HL-60 (cell line): ENCODE results near the gene DKK3.

ENCODE experiments used
- DNase-seq, 2 experiments: peaks; one replicate each; pipeline ENCODE4 v3.0.0-alpha.2; 2010 to 2020; ENCODE audit warnings: low read depth in 1 of 2, low spot score in 1 of 2
- H3K27ac ChIP-seq: fragments of 250-450 bp; sonication (Bioruptor Pico); replicated peaks from 2 replicates; pipeline ENCODE4 v1.5.1; 2020; ENCODE audit warnings: mild to moderate bottlenecking, moderate library complexity
- H3K27me3 ChIP-seq: fragments of 250-450 bp; sonication (Bioruptor Pico); 2 replicates; pipeline ENCODE4 v1.5.1; 2021; ENCODE audit warnings: mild to moderate bottlenecking, moderate library complexity; ENCODE audit not compliant: insufficient read depth, poor library complexity, severe bottlenecking
- H3K4me3 ChIP-seq: replicated peaks from 2 replicates; pipeline ENCODE4 v1.5.1; 2011; ENCODE audit warnings: mild to moderate bottlenecking, control low read depth, low read length; ENCODE audit not compliant: insufficient read depth
- GABPA ChIP-seq: IDR thresholded peaks from 2 replicates; pipeline ENCODE4 v1.6.1; 2012; ENCODE audit warnings: low read depth
- POLR2AphosphoS5 ChIP-seq: IDR thresholded peaks from 2 replicates; pipeline ENCODE4 v1.6.1; 2012; ENCODE audit warnings: low read depth
- SPI1 ChIP-seq: IDR thresholded peaks from 2 replicates; pipeline ENCODE4 v1.6.1; 2012; ENCODE audit warnings: low read depth, mild to moderate bottlenecking, borderline replicate concordance
- TF ChIP-seq, protein P1 (sequence below): IDR thresholded peaks from one replicate; pipeline ENCODE4 v1.5.1; 2011; ENCODE audit warnings: low read length, control low read depth, inconsistent platforms; ENCODE audit not compliant: insufficient read depth
- TF ChIP-seq, protein P2 (sequence below): IDR thresholded peaks from 2 replicates; pipeline ENCODE4 v1.6.1; 2012; ENCODE audit warnings: low read depth; ENCODE audit not compliant: insufficient replicate concordance

DKK3 gene

DNA sequence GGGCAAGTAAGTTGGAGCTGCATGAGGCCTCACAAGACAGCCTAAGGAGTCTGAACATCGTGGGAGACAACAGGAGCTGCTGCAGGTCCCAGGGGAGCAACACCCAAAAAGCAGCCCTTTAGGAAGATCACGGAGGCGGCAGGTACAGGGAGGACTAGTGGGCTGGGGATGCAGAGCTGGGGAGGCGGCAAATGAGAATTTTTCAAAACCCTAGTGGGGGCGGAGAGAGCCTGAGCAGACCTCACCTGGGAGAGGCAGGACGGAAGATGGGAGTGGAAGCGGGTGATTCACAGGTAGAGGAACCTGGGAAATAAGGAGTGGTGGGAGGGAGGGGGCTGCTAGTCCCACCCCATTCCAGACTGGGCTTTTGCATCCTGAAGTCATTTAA lies 42.1 kb downstream of the DKK3 start:
- DNase-seq = no peak
- Histone ChIP-seq H3K27ac (no peak overlapping the region), H3K27me3 (no peaks in the 10 kb centered on the region), H3K4me3 (no peak overlapping the region)
- TF ChIP-seq GABPA (no peak), POLR2AphosphoS5 (no peak), SPI1 (no peak)
- TF ChIP-seq, protein P1, sequence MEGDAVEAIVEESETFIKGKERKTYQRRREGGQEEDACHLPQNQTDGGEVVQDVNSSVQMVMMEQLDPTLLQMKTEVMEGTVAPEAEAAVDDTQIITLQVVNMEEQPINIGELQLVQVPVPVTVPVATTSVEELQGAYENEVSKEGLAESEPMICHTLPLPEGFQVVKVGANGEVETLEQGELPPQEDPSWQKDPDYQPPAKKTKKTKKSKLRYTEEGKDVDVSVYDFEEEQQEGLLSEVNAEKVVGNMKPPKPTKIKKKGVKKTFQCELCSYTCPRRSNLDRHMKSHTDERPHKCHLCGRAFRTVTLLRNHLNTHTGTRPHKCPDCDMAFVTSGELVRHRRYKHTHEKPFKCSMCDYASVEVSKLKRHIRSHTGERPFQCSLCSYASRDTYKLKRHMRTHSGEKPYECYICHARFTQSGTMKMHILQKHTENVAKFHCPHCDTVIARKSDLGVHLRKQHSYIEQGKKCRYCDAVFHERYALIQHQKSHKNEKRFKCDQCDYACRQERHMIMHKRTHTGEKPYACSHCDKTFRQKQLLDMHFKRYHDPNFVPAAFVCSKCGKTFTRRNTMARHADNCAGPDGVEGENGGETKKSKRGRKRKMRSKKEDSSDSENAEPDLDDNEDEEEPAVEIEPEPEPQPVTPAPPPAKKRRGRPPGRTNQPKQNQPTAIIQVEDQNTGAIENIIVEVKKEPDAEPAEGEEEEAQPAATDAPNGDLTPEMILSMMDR = no peak
- TF ChIP-seq, protein P2, sequence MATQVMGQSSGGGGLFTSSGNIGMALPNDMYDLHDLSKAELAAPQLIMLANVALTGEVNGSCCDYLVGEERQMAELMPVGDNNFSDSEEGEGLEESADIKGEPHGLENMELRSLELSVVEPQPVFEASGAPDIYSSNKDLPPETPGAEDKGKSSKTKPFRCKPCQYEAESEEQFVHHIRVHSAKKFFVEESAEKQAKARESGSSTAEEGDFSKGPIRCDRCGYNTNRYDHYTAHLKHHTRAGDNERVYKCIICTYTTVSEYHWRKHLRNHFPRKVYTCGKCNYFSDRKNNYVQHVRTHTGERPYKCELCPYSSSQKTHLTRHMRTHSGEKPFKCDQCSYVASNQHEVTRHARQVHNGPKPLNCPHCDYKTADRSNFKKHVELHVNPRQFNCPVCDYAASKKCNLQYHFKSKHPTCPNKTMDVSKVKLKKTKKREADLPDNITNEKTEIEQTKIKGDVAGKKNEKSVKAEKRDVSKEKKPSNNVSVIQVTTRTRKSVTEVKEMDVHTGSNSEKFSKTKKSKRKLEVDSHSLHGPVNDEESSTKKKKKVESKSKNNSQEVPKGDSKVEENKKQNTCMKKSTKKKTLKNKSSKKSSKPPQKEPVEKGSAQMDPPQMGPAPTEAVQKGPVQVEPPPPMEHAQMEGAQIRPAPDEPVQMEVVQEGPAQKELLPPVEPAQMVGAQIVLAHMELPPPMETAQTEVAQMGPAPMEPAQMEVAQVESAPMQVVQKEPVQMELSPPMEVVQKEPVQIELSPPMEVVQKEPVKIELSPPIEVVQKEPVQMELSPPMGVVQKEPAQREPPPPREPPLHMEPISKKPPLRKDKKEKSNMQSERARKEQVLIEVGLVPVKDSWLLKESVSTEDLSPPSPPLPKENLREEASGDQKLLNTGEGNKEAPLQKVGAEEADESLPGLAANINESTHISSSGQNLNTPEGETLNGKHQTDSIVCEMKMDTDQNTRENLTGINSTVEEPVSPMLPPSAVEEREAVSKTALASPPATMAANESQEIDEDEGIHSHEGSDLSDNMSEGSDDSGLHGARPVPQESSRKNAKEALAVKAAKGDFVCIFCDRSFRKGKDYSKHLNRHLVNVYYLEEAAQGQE = no peak

DNA sequence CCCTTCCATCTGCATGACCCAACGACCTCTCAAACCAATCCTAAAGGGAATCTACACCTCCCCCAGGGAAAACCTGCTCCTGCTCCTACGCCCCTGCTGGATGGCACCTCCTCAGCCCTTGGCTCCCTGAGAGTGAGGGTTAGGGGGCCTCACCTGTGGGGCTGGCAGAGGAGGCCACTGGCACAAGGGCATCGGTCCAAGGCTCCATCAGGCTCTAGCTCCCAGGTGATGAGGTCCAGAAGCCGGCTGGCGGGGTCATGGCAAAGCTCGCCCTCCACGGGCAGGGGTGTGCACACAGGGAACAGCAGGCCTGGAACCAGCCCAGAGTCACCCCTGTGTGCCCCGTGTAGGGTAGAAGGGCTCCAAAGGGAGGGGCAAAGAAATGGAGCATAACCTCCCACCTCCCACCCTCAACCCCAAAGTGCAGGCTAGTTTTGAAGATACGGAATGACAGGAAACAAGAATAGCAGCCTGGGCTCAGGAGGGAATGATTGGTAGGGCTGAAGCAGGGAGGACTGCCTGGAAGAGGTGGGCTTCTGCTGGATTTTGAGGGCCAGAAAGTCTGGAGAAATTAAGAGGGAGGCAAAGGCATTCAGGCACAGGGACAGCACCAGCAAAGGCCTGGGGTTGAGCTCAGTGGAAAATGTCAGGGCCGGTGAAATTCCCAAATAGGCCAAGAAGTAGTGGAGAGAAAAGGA lies 42.6 kb downstream of the DKK3 start:
- no peaks in the 10 kb centered on the region for H3K27me3 ChIP-seq
- TF ChIP-seq GABPA (no peak), POLR2AphosphoS5 (no peak), SPI1 (no peak)
- TF ChIP-seq, protein P2 = no peak
- TF ChIP-seq, protein P1 = no peak
- H3K4me3 ChIP-seq = no peak overlapping the region
- no peak overlapping the region for H3K27ac ChIP-seq
- no peak for DNase-seq

DNA sequence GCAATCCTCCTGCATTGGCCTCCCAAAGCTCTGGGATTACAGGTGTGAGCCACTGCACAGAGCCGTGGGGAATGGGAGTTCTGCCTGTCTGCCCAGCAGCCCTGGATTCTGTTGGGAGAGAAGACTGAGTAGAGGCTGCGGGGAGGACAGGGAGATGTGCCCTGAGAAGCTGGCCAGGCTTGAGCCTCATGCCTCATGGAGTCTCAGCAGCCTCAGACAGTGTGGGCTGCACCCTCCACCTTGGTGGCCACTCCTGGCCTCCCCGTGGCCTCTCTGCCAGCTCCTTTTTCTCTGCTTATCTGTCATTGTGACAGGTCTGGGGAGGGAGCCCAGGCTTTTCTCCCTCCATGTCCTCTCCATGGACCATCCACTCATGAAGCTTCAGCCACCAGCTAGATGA lies 43.2 kb downstream of the DKK3 start:
- no peaks in the 10 kb centered on the region for H3K27me3 ChIP-seq
- H3K27ac ChIP-seq = no peak overlapping the region
- H3K4me3 ChIP-seq = no peak overlapping the region
- no peak for DNase-seq
- no peak for TF ChIP-seq GABPA
- TF ChIP-seq, protein P1 = no peak

DNA sequence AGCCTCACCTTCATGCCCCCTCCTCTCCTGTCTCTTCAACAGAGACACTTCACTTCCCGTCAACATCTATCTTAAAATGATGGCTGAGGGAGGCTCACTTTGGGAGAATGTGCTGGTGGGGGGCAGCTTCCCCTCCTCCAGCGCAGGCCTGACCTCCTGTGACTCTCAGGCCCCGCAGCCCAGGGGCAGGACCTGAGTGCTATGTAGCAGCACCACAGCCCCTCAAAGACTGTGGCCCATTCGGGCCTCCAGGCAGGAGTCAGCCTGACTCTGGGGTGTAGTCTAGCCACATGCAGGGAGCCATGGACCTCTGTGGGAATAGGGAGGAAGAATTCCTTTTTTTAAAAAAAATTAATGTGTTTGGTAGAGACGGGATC lies 43.7 kb downstream of the DKK3 start:
- no peaks in the 10 kb centered on the region for H3K27me3 ChIP-seq
- TF ChIP-seq SPI1 = no peak
- TF ChIP-seq, protein P1 = no peak
- TF ChIP-seq, protein P2 = no peak
- TF ChIP-seq POLR2AphosphoS5 = no peak
- no peak for TF ChIP-seq GABPA
- no peak for DNase-seq

More for the DNA sequence above, 43.7 kb downstream of the DKK3 start:
- no peak overlapping the region for H3K27ac ChIP-seq
- H3K4me3 ChIP-seq = no peak overlapping the region
